GM13977 (cell line): Measurements from ENCODE around the gene KDM4F.

Experiments
- DNase-seq: peaks from one replicate; pipeline ENCODE4 v3.0.0; 2012; ENCODE audit warnings: low spot score
- in situ Hi-C: fragments of 300-500 bp; cut with MboI; formaldehyde crosslinking; loops from one replicate; pipeline ENCODE4 v1.12.0; 2022; ENCODE audit warnings: low sequenced_read_pairs, low pct_unique_long_range_greater_than_20kb, mixed read lengths, inconsistent platforms; ENCODE audit not compliant: unreplicated experiment
- TF ChIP-seq, protein P1 (sequence below): IDR thresholded peaks from 2 replicates; pipeline ENCODE4 v1.5.1; 2012; ENCODE audit warnings: mild to moderate bottlenecking, control low read depth; ENCODE audit not compliant: insufficient read depth; ENCODE audit errors: extremely low read depth, missing control alignments

KDM4F gene

DNA sequence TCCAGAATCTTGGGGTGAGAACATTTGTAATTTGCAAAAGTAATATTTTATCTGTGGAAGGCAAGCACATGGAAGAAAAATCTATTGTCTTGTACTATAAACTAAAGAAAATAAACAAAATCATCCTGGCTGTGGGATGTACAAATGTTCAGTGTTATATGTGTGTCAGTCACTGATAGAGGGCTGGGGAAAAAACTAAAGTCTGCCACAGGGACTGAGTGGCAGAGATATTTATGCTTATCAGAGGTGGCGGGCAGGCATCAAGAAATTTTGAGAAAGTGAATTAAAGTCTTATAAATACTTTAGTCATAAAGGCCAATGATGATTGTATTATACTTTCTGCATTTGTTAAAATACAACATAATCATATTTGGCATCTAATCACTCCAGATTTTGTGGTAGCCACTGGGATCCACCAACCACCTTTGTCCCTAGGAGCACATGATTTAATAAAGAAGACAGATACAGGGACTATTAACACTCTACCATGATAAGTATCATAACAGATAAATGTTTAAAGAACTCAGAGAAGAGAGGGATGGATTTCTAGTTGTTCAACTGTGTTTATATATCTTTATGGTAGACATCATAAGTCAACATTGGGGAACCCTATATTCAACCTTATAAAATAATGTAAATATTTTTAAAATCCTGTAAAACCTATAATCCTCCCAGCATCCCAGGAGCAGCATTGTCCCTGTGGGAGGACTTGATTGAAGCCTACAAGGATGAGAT, 37.8 kb downstream of the KDM4F start:
- in situ Hi-C loops, result no loop called here
- TF ChIP-seq, protein P1, sequence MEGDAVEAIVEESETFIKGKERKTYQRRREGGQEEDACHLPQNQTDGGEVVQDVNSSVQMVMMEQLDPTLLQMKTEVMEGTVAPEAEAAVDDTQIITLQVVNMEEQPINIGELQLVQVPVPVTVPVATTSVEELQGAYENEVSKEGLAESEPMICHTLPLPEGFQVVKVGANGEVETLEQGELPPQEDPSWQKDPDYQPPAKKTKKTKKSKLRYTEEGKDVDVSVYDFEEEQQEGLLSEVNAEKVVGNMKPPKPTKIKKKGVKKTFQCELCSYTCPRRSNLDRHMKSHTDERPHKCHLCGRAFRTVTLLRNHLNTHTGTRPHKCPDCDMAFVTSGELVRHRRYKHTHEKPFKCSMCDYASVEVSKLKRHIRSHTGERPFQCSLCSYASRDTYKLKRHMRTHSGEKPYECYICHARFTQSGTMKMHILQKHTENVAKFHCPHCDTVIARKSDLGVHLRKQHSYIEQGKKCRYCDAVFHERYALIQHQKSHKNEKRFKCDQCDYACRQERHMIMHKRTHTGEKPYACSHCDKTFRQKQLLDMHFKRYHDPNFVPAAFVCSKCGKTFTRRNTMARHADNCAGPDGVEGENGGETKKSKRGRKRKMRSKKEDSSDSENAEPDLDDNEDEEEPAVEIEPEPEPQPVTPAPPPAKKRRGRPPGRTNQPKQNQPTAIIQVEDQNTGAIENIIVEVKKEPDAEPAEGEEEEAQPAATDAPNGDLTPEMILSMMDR, result no peak

GRCh38 chr11:95088946-95089619, 39.9 kb downstream of the KDM4F start:
- peak; percentile 47 for DNase-seq
- TF ChIP-seq, protein P1, result no peak
- in situ Hi-C loops, result no loop called here

More for the DNA sequence above, 37.8 kb downstream of the KDM4F start:
- DNase-seq, result no peak

DNA sequence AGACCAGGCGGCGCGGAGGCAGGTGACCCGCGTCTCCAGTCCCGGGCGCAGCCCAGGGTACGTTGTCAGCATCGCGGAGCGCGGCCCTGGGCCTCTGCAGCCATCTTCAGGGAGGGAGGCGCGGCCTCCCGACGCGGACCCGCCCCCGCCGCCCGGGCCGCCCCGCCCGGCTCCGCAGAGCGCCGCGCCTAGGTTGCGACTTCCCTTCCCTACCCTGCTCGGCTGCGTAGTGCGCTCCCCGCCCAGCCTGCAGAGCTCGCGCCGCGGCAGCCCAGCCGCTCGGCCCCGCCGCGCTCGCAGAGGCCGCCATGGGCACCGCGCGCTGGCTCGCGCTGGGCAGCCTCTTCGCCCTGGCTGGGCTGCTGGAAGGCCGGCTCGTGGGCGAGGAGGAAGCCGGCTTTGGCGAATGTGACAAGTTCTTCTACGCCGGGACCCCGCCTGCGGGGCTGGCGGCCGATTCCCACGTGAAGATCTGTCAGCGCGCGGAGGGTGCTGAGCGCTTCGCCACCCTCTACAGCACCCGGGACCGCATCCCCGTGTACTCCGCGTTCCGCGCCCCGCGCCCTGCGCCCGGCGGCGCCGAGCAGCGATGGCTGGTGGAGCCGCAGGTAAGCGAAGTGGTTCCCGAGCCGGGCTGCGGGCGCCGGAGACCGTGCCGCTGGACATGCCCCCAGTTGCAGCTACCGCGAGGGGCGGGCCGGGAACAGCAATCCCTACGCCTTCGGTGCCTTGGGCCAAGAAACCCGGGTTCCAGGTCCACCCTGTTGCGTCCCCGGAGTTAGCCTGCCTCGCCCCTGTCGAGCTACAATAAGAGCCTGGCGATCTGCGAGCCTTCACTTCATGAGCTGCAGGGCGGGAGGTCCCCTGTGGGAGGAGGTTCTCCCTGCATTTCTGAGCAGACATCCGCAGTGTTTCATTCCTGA, 40.7 kb downstream of the KDM4F start, which contains the start of gene ENDOD1:
Gene ENDOD1 (plus strand): TSS at position 227 of the 923 bp plus-strand sequence. CDS start 82 bp downstream, at position 309.
- DNase-seq, result peak; percentile 93
- TF ChIP-seq, protein P1, result peak; percentile 20
- in situ Hi-C loops, result no loop called here

GRCh38 chr11:95091663-95092180, 42.5 kb downstream of the KDM4F start:
- in situ Hi-C loops, result no loop called here
- no peak for DNase-seq
- TF ChIP-seq, protein P1, result no peak

- in situ Hi-C loops, result no loop called here
- peak; percentile 40 for DNase-seq
- TF ChIP-seq, protein P1, result peak; percentile 59
Measured at GRCh38 chr11:95092549-95093324, 43.5 kb downstream of the KDM4F start.
